Upper lobe of left lung (tissue), 4 donors: Measurements from ENCODE around the gene DNPEP.

Source experiments
- POLR2A ChIP-seq, 4 donors: fragments of 450-650 bp; IDR thresholded peaks; one replicate each; pipeline ENCODE4 v1.5.1; 2016 to 2017; ENCODE audit warnings: antibody characterized with exemption in 4 of 4, mild to moderate bottlenecking in 2 of 4
- POLR2AphosphoS5 ChIP-seq, 2 donors: sonication (generic); formaldehyde crosslinking; IDR thresholded peaks; one replicate each; pipeline ENCODE4 v1.5.1; 2017; ENCODE audit warnings: antibody characterized with exemption in 2 of 2

DNA sequence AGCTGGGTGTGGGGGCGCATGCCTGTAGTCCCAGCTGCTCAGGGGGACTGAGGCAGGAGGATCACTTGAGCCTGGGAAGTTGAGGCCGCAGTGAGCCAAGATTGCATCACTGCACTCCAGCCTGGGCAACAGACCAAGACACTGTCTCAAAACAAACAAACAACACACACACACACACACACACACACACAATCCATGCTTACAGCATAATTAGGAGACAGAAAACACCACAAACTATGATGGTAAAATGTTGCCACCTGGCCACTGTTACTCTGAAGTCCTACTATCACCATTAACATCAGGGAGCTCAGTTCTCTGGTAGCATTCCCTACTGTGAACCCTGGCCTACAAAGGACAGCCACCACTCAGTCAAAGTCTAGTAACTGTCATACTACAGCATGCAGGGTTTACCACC, 18.3 kb downstream of the DNPEP start:
- TF ChIP-seq POLR2A (IDR thresholded peaks at IDR 0.05) (no peak), POLR2AphosphoS5 (IDR thresholded peaks at IDR 0.05) (no peak)
